Measurements from ENCODE around the gene NANS. TPM values are rescaled to one million over a fixed set of nuclear protein-coding genes. Genes with fewer than 3 reads are reported as not detected.
A peak's percentile ranks its signal among the peaks of the same experiment; 100 is the strongest.
"Not testable (repeated sequence)": the region's sequence is repeated elsewhere in the genome, so short reads cannot be mapped to it uniquely, and the experiment has no call there.

Gene NANS
- total RNA-seq, 2 experiments from 2014 or later: 56.9 to 63.7 TPM

GRCh38 chr9:98120476-98120875 is 63.9 kb downstream of the NANS start:
- BruUV-seq (replicated peaks): no TSS peak
- no peak for DNase-seq (ENCODE audit: low spot score)
- Histone ChIP-seq H3K79me2 (ENCODE audit: insufficient read depth, low read depth, low read length) (peaks cover 4% of the 10 kb centered on the region; the same call in 1 of the 2 replicates), H3K9me3 (ENCODE audit: low read length) (no peaks in the 10 kb centered on the region), H3K36me3 (ENCODE audit: insufficient read depth, low read length) (peaks cover 10% of the 10 kb centered on the region), H4K20me1 (ENCODE audit: insufficient read depth, low read length) (no peaks in the 10 kb centered on the region), H3K27ac (ENCODE audit: low read depth, low read length, poor library complexity, severe bottlenecking) (no peak overlapping the region), H2AFZ (ENCODE audit: low read length) (peak overlapping the region; percentile 96), H3K9me2 (ENCODE audit: insufficient read depth, low read length) (no peaks in the 10 kb centered on the region), H3K4me3 (ENCODE audit: low read depth, low read length, poor library complexity, severe bottlenecking) (peak overlapping the region; percentile 1), H3K4me2 (ENCODE audit: low read length) (peak overlapping the region; percentile 58), H3K4me1 (ENCODE audit: insufficient read depth, low read length, poor library complexity, severe bottlenecking) (peaks cover 58% of the 10 kb centered on the region)
- ChIA-PET POLR2A (interaction anchor here (0.8 to 5.3 kb wide), 6 partner anchors 12 to 201 kb away, joined by 3 to 39 read pairs (median 8); partner anchors contain the start of gene CORO2A), CTCF (ENCODE audit: unreplicated experiment) (interaction anchor here (2.5 kb wide), 1 partner anchor 12 kb away, joined by 9 read pairs; no protein-coding TSS in a partner anchor)
- intact Hi-C loops (cut with micrococcal nuclease; ENCODE audit: unreplicated experiment): no loop called here
- no peak for TF ChIP-seq CTCF (conservative IDR thresholded peaks at IDR 0.05; ENCODE audit: low read length)
- no peak for TF ChIP-seq EZH2phosphoT487 (IDR thresholded peaks at IDR 0.05; ENCODE audit: borderline replicate concordance, low read depth, low read length)

- Histone ChIP-seq H4K20me1 (ENCODE audit: insufficient read depth, low read length) (no peaks in the 10 kb centered on the region), H3K4me1 (ENCODE audit: insufficient read depth, low read length, poor library complexity, severe bottlenecking) (peaks cover 58% of the 10 kb centered on the region), H3K4me2 (ENCODE audit: low read length) (peak overlapping the region; percentile 58), H3K9me3 (ENCODE audit: low read length) (no peaks in the 10 kb centered on the region), H3K79me2 (ENCODE audit: insufficient read depth, low read depth, low read length) (peaks cover 4% of the 10 kb centered on the region; the same call in 1 of the 2 replicates), H3K36me3 (ENCODE audit: insufficient read depth, low read length) (peaks cover 4% of the 10 kb centered on the region), H3K4me3 (ENCODE audit: low read depth, low read length, poor library complexity, severe bottlenecking) (peak overlapping the region; percentile 1), H2AFZ (ENCODE audit: low read length) (peak overlapping the region; percentile 96), H3K27ac (ENCODE audit: low read depth, low read length, poor library complexity, severe bottlenecking) (peak overlapping the region; percentile 11), H3K9me2 (ENCODE audit: insufficient read depth, low read length) (no peaks in the 10 kb centered on the region)
- peak; percentile 19 for DNase-seq (ENCODE audit: low spot score)
- TF ChIP-seq EZH2phosphoT487 (IDR thresholded peaks at IDR 0.05; ENCODE audit: borderline replicate concordance, low read depth, low read length) (no peak), CTCF (conservative IDR thresholded peaks at IDR 0.05; ENCODE audit: low read length) (no peak; the same call in 1 of the 2 replicates)
- intact Hi-C loops (cut with micrococcal nuclease; ENCODE audit: unreplicated experiment): no loop called here
- BruUV-seq (replicated peaks): no TSS peak
- ChIA-PET CTCF (ENCODE audit: unreplicated experiment) (interaction anchor here (0.8 to 2.5 kb wide), 3 partner anchors 12 to 19 kb away, joined by 4 to 9 read pairs (median 4); no protein-coding TSS in a partner anchor), POLR2A (interaction anchor here (0.8 to 5.3 kb wide), 7 partner anchors 10 to 201 kb away, joined by 3 to 39 read pairs (median 5); partner anchors contain the start of gene CORO2A)
Observed at GRCh38 chr9:98121058-98121457, 64.5 kb downstream of the NANS start.

GRCh38 chr9:98124091-98124490 is 67.6 kb downstream of the NANS start:
- DNase-seq (ENCODE audit: low spot score); BruUV-seq (replicated peaks); intact Hi-C loops (cut with micrococcal nuclease; ENCODE audit: unreplicated experiment); H3K4me2 ChIP-seq (ENCODE audit: low read length); POLR2A ChIA-PET; H3K4me3 ChIP-seq (ENCODE audit: low read depth, low read length, poor library complexity, severe bottlenecking); H3K36me3 ChIP-seq (ENCODE audit: insufficient read depth, low read length); H4K20me1 ChIP-seq (ENCODE audit: insufficient read depth, low read length); CTCF ChIA-PET (ENCODE audit: unreplicated experiment); H3K9me3 ChIP-seq (ENCODE audit: low read length); H3K27ac ChIP-seq (ENCODE audit: low read depth, low read length, poor library complexity, severe bottlenecking); H2AFZ ChIP-seq (ENCODE audit: low read length); H3K79me2 ChIP-seq (ENCODE audit: insufficient read depth, low read depth, low read length); H3K9me2 ChIP-seq (ENCODE audit: insufficient read depth, low read length): not testable (repeated sequence)
- peaks cover 45% of the 10 kb centered on the region for H3K4me1 ChIP-seq (ENCODE audit: insufficient read depth, low read length, poor library complexity, severe bottlenecking)
